GM18858 (cell line): ENCODE data around the gene CRYBG3.
"Not testable (repeated sequence)": the region's sequence is repeated elsewhere in the genome, so short reads cannot be mapped to it uniquely, and the experiment has no call there.

Experiments
- ATAC-seq: cut with Tn5 transposase; IDR thresholded peaks from one replicate; pipeline ENCODE4 v1.9.1; 2021; ENCODE audit not compliant: unreplicated experiment

The CRYBG3 gene

DNA sequence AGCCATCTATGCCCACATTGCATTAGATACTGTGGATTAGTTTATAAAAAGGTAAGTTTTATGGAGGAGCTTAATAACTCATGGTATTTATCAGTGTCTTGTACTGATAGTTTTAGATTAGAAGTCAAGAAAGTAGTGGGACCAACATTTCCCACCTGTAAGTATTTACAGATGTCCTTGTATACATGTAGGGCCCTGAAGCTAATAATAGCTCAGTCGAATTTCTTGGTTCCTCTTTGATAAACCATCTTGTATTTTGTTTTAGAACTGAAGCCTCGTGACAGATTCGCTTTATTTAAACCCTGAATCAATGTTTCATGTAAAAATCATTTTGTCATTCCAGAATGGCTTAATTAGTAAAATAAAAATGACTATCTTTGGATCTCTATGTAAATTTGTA lies 73.4 kb downstream of the CRYBG3 start:
- ATAC-seq = peak; percentile 80

DNA sequence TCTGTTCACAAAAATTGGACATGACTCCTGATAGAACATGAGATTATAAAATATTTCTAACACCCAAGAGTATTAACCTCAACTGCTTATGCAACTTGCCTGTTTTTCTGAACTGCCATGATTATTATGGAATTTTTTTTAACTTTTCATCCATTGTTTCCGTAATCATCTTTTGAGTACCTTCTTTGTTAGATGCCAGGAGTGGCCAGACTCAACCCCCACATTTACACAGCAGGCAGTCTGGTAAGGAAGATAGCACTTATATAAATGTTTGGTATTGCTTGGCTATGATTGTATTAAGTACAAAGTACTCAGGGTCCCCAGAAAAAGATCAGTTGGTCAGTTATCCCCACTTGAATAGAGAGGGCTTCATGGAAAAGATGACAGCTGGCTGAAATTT lies 74.3 kb downstream of the CRYBG3 start:
- no peak for ATAC-seq

DNA sequence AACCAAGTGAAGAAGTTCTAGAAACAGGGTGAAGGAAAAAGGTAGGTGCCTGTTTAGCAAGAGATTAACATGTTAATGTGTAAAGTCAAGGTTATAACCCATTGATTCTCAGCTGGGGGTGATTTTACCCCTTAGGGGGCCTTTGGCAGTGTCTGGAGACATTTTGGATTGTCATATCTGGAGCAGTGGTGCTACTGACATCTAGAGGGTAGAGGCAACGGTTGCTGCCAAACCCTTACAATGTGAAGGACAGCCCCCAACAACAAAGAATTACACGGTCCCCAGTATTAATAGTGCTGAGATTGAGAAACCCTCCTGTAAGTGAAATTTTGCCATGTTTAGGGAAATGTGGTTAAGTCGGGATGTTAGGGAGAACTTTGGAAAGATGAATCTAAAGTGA lies 74.7 kb downstream of the CRYBG3 start:
- ATAC-seq = no peak

DNA sequence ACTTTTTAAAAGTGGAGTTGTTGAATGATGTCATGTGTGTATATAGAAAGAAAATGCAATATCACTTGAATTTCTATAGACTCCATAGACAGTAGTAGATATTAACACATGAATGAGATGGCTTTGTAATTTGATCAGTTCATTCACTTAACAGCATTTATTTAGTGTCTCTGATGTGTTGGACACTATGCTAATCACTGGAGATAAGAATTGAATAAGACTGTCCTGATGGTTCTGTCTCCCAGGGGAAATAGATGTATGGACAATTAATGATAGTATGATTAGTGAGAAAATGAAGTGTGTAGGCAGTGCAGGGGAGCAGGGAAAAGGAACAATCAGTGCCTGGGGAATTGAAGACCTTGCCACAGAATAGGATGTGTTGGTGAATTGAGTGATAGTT lies 77.5 kb downstream of the CRYBG3 start:
- no peak for ATAC-seq

DNA sequence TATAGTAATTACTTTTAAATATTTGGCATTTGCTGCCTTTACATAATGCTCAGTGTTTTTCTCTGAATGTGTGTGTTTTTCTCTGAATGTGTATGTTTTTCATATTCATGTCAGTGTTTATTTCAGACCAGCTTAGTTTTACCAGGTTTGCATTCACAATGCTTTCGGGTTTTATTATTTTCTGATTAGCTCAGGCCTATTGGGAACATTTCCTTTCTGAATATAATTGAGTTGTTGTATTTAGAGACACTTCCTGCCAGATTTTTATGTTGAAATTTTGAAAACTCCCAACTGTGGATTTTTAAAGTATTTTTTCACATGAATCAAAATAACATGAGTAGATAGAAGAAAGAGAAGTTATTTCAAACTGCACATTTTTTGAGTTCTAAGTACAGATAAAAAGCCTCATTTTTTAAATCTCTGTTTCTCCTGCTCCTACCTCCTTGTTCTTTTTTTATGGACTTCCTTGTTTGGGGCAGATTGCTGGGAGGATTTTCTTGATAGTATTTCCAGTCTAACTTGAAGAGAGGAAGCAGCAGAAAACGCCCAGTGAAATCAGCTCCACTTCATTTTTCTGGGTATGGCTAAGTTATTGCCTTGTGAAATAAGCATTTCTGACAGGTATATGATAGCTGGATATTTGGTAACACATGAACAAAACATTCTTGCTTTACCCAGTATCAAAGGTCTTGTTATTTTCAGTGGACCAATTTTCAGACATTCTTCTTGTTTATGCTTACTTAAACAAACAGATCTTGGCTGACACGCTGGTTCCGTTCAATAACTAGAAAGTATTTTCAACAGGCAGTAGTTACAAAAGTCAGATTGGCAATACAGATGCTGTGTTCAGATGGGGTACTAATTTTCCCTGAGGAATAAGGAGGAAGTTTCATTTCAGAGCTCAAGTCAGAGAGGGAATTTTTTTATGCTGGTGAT lies 79.8 kb downstream of the CRYBG3 start:
- no peak for ATAC-seq

DNA sequence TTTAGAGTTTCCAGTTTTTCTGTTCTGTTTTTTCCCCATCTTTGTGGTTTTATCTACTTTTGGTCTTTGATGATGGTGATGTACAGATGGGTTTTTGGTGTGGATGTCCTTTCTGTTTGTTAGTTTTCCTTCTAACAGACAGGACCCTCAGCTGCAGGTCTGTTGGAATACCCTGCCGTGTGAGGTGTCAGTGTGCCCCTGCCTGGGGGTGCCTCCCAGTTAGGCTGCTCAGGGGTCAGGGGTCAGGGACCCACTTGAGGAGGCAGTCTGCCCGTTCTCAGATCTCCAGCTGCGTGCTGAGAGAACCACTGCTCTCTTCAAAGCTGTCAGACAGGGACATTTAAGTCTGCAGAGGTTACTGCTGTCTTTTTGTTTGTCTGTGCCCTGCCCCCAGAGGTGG lies 88.0 kb downstream of the CRYBG3 start:
- not testable (repeated sequence) for ATAC-seq

DNA sequence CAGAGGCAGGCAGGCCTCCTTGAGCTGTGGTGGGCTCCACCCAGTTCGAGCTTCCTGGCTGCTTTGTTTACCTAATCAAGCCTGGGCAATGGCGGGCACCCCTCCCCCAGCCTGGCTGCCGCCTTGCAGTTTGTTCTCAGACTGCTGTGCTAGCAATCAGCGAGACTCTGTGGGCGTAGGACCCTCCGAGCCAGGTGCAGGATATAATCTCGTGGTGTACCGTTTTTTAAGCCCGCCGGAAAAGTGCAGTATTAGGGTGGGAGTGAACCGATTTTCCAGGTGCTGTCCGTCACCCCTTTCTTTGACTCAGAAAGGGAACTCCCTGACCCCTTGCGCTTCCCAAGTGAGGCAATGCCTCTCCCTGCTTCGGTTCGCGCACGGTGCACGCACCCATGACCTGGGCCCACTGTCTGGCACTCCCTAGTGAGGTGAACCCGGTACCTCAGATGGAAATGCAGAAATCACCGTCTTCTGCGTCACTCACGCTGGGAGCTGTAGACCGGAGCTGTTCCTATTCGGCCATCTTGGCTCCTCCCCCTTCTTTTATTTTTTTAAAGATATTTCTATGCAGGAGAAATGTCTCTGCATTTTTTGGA lies 88.5 kb downstream of the CRYBG3 start:
- ATAC-seq = not testable (repeated sequence)

DNA sequence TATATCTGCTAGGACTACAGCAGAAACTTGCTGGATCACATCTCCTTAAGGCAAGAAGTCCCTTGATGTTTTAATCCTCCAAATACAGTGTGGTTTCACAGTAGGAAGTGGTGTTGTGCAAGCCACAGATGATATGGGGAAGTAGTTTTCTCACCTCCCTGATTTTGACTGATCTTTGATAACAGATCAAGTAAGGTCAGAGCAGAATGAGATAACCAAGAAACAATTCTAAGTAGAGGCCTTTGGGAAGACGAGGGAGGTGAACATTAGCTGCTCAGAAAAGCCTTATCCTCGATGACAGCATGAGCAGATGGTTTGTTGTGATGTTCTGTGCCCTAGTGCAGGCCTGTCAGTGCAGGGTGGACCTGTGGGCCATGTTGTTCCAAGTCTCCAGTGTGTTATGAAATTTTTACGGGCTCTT lies 89.1 kb downstream of the CRYBG3 start:
- no peak for ATAC-seq

DNA sequence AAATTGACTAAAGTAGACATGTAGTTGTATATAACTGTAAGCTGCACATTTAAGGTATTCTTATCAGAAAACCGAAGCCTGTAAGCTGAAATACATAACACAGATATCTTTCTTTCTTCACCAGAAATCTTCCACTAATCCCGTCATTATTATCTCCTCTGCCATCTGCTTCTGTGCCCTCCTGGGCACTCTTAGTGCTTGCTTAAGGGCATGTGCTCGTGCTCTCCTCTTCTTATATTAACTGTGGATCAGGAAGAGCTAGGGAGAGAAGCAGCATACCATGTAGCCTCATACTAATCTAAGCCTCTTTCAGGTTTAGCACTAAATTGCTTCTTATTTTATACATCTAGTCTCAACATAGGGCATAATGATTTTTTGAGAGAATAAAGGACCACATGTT lies 89.6 kb downstream of the CRYBG3 start:
- ATAC-seq = no peak

DNA sequence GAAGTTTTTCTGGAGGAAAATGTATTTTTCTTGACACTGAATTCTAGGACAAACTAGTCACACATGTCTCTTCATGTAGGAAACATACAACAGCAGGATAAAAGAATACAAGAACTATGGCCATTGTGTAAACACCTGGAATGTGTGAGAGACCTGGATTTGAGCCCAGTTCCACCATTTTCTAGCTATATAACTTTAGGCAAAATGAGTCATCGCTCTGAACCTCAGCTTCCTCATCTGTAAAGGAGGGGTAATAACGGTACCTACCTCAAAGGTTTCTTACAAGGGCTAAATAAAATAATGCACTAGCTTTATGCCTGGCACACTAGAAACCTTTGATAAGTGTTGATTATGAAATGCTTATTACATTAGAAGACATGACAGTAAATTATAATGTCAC lies 92.6 kb downstream of the CRYBG3 start:
- ATAC-seq = no peak

DNA sequence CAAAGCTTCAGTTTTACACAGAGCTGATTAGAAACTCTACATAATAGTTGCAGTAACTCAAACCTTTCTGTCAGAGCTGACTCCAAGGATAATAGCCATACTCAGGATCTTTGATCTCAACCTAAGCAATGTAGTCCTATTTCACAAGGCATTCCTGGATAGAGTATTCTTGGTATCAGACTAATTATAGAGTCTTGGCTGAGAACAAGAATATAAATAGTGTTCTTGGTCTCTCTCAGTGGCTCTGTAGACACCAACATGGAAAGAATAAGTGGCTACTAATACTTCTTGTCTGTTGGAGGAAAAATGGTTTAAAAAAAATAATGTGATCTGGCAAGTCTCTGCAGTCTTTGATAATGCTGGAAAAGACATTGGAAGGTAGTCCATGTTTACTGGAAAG lies 94.8 kb downstream of the CRYBG3 start:
- ATAC-seq = no peak

DNA sequence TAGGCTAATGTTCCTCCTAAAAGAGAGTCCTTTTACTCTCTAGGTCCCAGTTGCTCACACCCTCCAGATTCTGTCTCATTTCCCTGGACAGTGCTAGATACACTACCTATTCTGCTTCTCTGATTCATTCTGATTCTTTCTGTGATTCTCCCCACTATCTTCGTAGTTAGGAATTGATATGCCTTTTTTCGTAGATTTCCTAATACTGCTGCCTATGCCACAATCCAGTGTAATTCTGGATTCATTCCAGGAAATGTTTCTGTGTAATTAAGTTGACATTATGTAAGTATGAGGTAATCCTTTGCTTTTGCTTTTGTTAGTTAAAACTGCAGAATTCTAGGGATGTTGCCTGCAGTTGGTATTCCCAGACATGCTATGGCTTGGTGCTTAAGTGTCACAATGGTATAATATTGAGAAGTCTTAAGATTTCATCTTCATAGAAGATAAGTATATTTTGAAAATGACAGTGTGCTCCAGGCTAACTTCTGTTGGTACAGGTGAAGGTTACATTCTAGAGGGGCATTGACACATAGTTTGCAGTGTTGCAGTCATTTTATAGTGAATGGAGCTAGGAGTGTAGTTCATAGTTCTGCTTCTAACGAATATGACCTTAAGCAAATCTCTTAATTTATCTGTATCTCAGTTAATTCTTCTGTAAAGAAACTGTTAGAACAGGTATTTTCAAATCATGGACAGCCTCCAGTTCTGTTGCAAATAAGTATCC lies 96.2 kb downstream of the CRYBG3 start:
- ATAC-seq = no peak

DNA sequence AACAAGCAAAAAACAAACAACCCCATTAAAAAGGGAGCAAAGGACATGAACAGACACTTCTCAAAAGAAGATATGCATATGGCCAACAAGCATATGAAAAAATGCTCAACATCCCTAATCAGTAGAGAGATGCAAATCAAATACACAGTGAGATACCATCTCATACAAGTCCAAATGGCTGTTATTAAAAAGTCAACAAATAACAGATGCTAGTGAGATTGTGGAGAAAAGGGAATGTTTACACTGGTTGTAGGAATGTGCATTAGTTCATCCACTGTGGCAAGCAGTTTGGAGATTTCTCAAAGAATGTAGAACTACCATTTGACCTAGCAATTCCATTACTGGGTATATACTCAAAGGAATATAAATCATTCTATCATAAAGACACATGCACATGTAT lies 105.9 kb downstream of the CRYBG3 start:
- ATAC-seq = no peak

DNA sequence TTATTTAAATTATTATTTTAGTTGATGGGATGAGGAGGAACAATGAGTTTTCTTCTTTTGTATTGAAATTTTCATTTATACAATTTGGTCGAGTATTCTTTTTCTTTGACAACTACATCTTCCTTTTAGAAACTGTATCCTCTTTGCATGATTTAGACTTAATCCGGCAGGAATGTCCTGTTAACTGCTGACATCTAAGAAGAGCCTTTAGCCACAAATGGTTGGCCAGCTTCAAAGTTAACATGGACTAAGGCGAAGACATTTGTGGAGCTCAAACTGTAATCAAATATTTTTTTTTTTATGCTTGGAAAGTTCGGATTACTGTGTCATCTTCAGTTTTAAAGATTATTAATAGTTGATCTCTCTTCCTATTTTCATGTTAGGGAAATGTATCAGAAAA lies 107.2 kb downstream of the CRYBG3 start:
- ATAC-seq = no peak

DNA sequence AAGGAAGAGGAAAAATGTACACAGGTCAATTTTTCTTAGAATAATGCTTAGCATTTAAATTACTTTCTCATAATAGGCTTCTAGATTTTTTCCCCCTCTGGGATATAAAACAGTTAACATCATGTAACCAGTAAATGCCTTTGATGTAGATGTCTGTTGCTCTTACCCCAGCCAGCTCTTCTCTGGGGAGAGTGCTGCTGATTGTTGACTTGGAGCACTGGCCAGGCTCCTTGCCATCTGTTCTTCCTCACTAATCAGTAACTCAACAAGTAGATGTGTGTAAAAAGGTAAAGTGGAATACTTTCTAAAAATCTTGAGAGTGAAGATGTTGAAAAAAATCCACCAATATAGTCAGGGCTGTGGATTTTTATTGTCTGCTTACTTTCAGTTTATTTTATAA lies 108.2 kb downstream of the CRYBG3 start:
- ATAC-seq = no peak

DNA sequence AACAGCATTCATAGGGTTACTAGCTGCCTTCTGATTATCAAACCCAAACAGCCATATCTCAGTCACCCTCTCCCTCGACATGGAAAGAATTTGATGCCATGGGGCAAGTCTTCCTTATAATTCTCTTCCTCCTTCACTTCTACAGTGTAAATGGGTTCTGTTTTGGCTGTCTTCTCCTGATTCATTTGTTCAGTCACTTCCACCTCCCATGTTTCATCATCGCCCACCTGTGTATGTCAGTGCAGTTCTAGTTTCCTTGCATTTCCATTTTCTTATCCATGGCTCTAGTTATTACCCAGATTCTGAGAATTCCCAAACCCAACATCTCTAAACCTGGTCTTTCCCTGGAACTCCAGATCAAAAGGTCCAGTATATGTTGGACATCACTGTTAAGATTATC lies 109.4 kb downstream of the CRYBG3 start:
- no peak for ATAC-seq

DNA sequence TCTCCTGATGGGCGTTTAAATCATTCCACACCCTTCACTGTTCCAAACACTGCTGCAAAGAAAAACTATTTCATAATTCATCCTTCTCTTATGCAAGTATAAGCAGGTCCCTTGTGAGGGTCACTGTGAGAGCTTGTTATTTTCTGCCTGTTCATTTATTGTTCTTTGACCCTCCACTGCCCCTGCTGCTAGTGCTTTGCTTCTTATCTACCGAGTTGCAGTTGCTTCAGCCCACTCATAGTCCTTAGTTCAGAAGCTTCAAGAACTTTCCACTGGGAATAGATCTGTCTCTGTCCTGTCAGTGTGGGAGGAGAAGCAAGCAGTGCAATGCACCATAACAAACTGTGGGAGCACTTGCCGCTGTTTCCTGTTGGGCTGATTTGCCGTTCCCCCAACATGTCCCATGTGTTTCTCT lies 110.6 kb downstream of the CRYBG3 start:
- ATAC-seq = no peak

DNA sequence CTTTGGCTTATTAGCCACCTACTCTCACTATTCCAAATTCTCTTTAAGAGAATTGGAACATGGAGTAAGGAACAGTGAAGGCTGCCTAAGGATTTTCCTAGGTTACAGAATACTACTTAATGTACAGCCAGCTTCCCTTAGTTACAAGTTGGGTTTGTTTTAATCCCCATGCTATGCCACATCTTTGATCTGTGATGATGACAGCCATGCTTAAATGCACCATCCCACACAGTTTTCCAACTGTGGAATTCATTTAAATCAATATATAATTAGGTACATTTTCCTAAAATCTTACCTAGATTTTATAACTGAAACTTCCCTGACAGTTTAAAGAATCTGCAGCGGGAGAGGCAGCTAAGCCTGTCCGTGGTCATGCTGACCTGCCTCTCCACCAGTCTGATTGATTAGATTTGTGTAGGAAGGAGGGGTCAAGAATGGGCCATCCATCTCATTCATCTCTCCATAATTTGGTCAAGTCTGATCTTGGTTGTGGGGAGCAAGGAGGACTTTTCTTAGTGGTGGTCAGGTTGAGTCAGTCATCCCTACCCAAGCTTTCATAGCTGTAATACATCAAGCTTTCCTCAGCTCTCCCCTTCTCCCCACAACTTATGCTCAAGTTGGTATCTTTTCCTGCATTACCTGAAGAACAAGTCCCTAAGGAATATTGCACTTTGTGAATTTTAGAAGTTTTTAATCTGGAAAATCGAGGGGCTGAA lies 113.3 kb downstream of the CRYBG3 start:
- no peak for ATAC-seq

DNA sequence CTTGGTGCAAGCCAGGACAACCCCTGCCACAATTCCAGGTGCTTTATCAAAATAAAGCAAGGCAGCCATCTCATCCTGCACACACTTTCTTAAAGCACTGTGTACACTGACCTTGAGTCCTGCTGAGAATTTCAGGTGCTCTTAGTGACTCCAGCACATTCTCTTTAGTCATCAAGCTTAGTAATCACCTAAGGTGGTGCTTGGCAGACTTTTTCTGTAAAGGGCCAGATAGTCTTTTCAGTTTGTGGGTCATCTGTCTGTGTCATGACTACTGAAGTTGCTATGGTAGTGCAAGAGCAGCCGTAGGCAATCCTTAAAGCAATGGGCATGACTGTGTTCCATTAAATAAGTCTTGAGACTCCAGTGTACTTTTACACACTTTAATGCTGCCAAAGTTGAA lies 114.0 kb downstream of the CRYBG3 start:
- ATAC-seq = no peak

DNA sequence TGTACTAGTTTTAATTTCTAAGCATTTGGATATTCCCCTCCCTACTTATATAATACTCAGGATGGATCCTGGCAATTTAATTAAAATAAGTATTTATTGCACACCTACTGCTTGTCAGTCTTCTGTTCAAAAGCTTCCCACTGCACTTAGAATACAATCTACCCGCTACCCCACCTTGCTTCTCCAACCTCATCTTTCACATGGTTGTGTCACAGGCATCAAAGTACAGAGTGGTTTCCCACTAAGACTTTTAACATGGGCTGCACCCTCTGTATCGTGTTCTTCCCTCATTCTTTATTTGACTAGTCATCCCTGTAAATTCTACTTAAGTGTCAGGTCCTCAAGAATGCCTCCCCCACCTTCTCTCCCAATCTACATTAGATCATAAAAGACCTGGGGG lies 115.4 kb downstream of the CRYBG3 start:
- no peak for ATAC-seq

DNA sequence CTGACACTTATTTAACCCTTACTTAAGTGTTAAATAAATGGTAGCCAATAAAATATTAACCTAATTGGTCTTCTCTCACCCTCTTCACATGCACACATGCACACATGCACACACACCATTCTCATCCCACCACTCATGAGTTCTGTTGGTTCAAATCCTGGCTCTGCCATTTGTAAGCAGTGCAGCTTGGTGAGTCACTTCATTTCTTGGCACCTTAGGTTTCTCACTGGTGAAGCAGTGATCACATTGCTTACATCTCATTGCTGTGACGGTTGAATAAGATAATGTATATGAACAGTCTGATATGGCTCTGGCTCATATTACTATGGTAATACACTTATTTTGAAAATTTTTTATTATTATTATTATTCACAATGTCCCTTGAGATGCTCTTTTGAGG lies 116.6 kb downstream of the CRYBG3 start:
- no peak for ATAC-seq
